H1 (cell line): ENCODE data around the gene ACTR2. TPM values are rescaled to one million over a fixed set of nuclear protein-coding genes. Genes with fewer than 3 reads are reported as not detected.

Experiments
- CTCF ChIA-PET: fragments of 300-600 bp; sonication (Branson Sonifier 250); formaldehyde crosslinking; loops from one replicate; lab custom pipeline; 2021; ENCODE audit not compliant: partially characterized antibody; lab: Charles Lee
- POLR2A ChIA-PET: fragments of 300-600 bp; sonication (Branson Sonifier 250); formaldehyde crosslinking; loops from one replicate; lab custom pipeline; 2021; ENCODE audit warnings: inconsistent platforms; ENCODE audit not compliant: partially characterized antibody; lab: Charles Lee
- DNase-seq, 2 experiments: peaks; one replicate each; pipeline versions ENCODE4 v3.0.0 to v3.0.0-alpha.2; 2010 to 2022; ENCODE audit warnings: low spot score in 2 of 2, low read depth in 1 of 2, mixed read lengths in 1 of 2
- FAIRE-seq: peaks from 2 replicates; lab custom pipeline; 2011; peaks lifted over from hg19 to GRCh38; lab: Jason Lieb, UNC
- H2AFZ ChIP-seq: 2 replicates; pipeline ENCODE4 v1.8.1; 2012; ENCODE audit warnings: low read length, inconsistent platforms
- H2AK5ac ChIP-seq: 2 replicates; pipeline ENCODE4 v1.6.1; 2013; ENCODE audit warnings: low read depth, low read length
- H2BK120ac ChIP-seq: replicated peaks from 2 replicates; pipeline ENCODE3; 2013; ENCODE audit warnings: low read depth, low read length, inconsistent platforms
- H2BK12ac ChIP-seq: 2 replicates; pipeline ENCODE4 v1.6.1; 2013; ENCODE audit warnings: low read depth, low read length
- H2BK15ac ChIP-seq: 2 replicates; pipeline ENCODE4 v1.6.1; 2013; ENCODE audit warnings: low read length
- H2BK20ac ChIP-seq: 2 replicates; pipeline ENCODE4 v1.6.1; 2013; ENCODE audit warnings: low read length
- H2BK5ac ChIP-seq: 2 replicates; pipeline ENCODE4 v1.6.1; 2013; ENCODE audit warnings: low read depth, low read length
- H3K14ac ChIP-seq: 2 replicates; pipeline ENCODE4 v1.6.1; 2013; ENCODE audit warnings: inconsistent platforms; ENCODE audit not compliant: insufficient read length
- H3K18ac ChIP-seq: 2 replicates; pipeline ENCODE4 v1.6.1; 2013; ENCODE audit warnings: low read length; ENCODE audit errors: extremely low read depth
- H3K23ac ChIP-seq: 2 replicates; pipeline ENCODE4 v1.6.1; 2013; ENCODE audit warnings: inconsistent platforms; ENCODE audit not compliant: insufficient read length
- H3K23me2 ChIP-seq: 2 replicates; pipeline ENCODE4 v1.6.1; 2013; ENCODE audit warnings: low read depth, low read length
- H3K27ac ChIP-seq: 2 replicates; pipeline ENCODE4 v1.6.1; 2011; ENCODE audit warnings: low read depth, low read length, inconsistent platforms
- H3K27me3 ChIP-seq, 4 experiments: replicated peaks in 1 of 4; 1 replicate in 1 of 4; 2 replicates in 3 of 4; pipeline versions ENCODE4 v1.6.1 to v1.8.1; 2011 to 2013; ENCODE audit warnings: low read length in 3 of 4, mild to moderate bottlenecking in 3 of 4, inconsistent platforms in 2 of 4, mixed read lengths in 2 of 4, moderate library complexity in 1 of 4; ENCODE audit not compliant: control insufficient read depth in 3 of 4, insufficient read depth in 3 of 4; ENCODE audit errors: extremely low read depth in 1 of 4
- H3K36me3 ChIP-seq, 4 experiments: 2 replicates each; pipeline versions ENCODE4 v1.6.1 to v1.8.1; 2011 to 2013; ENCODE audit warnings: mild to moderate bottlenecking in 4 of 4, low read length in 3 of 4, moderate library complexity in 2 of 4, control low read depth in 1 of 4, inconsistent platforms in 1 of 4; ENCODE audit not compliant: insufficient read depth in 4 of 4, control insufficient read depth in 2 of 4
- H3K4ac ChIP-seq: replicated peaks from 2 replicates; pipeline ENCODE3; 2013; ENCODE audit warnings: low read length, low read depth, mixed read lengths, inconsistent platforms; ENCODE audit not compliant: insufficient read length
- H3K4me1 ChIP-seq, 4 experiments: replicated peaks in 1 of 4; 1 replicate in 1 of 4; 2 replicates in 3 of 4; pipeline versions ENCODE4 v1.6.1 to v1.8.1; 2011 to 2013; ENCODE audit warnings: low read length in 3 of 4, inconsistent platforms in 2 of 4, mixed read lengths in 1 of 4; ENCODE audit not compliant: insufficient read depth in 4 of 4, control insufficient read depth in 3 of 4
- H3K4me2 ChIP-seq, 2 experiments: 2 replicates each; pipeline versions ENCODE4 v1.6.1 to v1.8.1; 2011 to 2013; ENCODE audit warnings: low read depth in 2 of 2, low read length in 2 of 2, control low read depth in 1 of 2, inconsistent platforms in 1 of 2, mild to moderate bottlenecking in 1 of 2; ENCODE audit not compliant: insufficient read depth in 1 of 2
- H3K4me3 ChIP-seq, 4 experiments: fragments of 200-600, 300-600 bp in 1 of 4; sonication (generic), shearing (Covaris generic), sonication (Bioruptor Twin) in 1 of 4; 2 replicates each; pipeline versions ENCODE4 v1.5.1 to v1.8.1; 2011 to 2016; ENCODE audit warnings: low read length in 4 of 4, low read depth in 3 of 4, control low read depth in 2 of 4, inconsistent platforms in 2 of 4, mild to moderate bottlenecking in 2 of 4, mixed read lengths in 1 of 4, moderate library complexity in 1 of 4; ENCODE audit not compliant: insufficient read depth in 2 of 4; ENCODE audit errors: extremely low read depth in 1 of 4
- H3K56ac ChIP-seq: replicated peaks from 2 replicates; pipeline ENCODE3; 2013; ENCODE audit warnings: low read depth, mild to moderate bottlenecking, mixed read lengths, low read length, inconsistent platforms; ENCODE audit not compliant: insufficient read length
- H3K79me1 ChIP-seq: 2 replicates; pipeline ENCODE4 v1.6.1; 2013; ENCODE audit warnings: low read depth, low read length, control low read depth
- H3K79me2 ChIP-seq, 2 experiments: 2 replicates each; pipeline versions ENCODE4 v1.6.1 to v1.8.1; 2012 to 2013; ENCODE audit warnings: low read length in 2 of 2, mild to moderate bottlenecking in 2 of 2, inconsistent platforms in 1 of 2; ENCODE audit not compliant: insufficient read depth in 2 of 2, control insufficient read depth in 1 of 2
- H3K9ac ChIP-seq, 4 experiments: replicated peaks in 1 of 4; 1 replicate in 1 of 4; 2 replicates in 3 of 4; pipeline versions ENCODE4 v1.6.1 to v1.8.1; 2011 to 2013; ENCODE audit warnings: low read depth in 3 of 4, low read length in 3 of 4, control low read depth in 2 of 4, mild to moderate bottlenecking in 2 of 4, moderate library complexity in 2 of 4, inconsistent platforms in 1 of 4; ENCODE audit errors: extremely low read depth in 1 of 4
- H3K9me3 ChIP-seq, 2 experiments: 2 replicates each; pipeline versions ENCODE4 v1.6.1 to v1.8.1; 2012 to 2013; ENCODE audit warnings: mild to moderate bottlenecking in 2 of 2, moderate library complexity in 2 of 2, control low read depth in 1 of 2, inconsistent platforms in 1 of 2, low read depth in 1 of 2, low read length in 1 of 2, mixed read lengths in 1 of 2; ENCODE audit not compliant: insufficient read depth in 2 of 2
- H4K20me1 ChIP-seq, 2 experiments: replicated peaks in 1 of 2; 2 replicates each; pipeline versions ENCODE3 to v1.8.1; 2011 to 2013; ENCODE audit warnings: inconsistent platforms in 2 of 2, low read length in 2 of 2, mild to moderate bottlenecking in 1 of 2; ENCODE audit not compliant: insufficient read depth in 2 of 2, control insufficient read depth in 1 of 2
- H4K5ac ChIP-seq: 2 replicates; pipeline ENCODE4 v1.6.1; 2013; ENCODE audit warnings: low read length, low read depth, mixed read lengths, inconsistent platforms; ENCODE audit not compliant: insufficient read length
- H4K8ac ChIP-seq: 2 replicates; pipeline ENCODE4 v1.8.0; 2013; ENCODE audit warnings: mild to moderate bottlenecking, moderate library complexity, low read length, inconsistent platforms; ENCODE audit not compliant: insufficient read depth; ENCODE audit errors: extremely low read depth
- H4K91ac ChIP-seq: replicated peaks from 2 replicates; pipeline ENCODE3; 2013; ENCODE audit warnings: low read length, mixed read lengths, inconsistent platforms; ENCODE audit not compliant: insufficient read length
- CBX5 ChIP-seq: fragments of 300-800, 300-1000 bp; sonication (generic); IDR thresholded peaks from 2 replicates; pipeline ENCODE4 v1.7.1; 2016; ENCODE audit warnings: antibody characterized with exemption, low read length, low read depth
- CREB1 ChIP-seq: IDR thresholded peaks from 2 replicates; pipeline ENCODE4 v1.6.1; 2012; ENCODE audit warnings: inconsistent platforms
- FOSL1 ChIP-seq: IDR thresholded peaks from 2 replicates; pipeline ENCODE4 v1.6.1; 2011; ENCODE audit warnings: mild to moderate bottlenecking, low read depth, low read length, moderate library complexity; ENCODE audit not compliant: insufficient read depth
- GTF2F1 ChIP-seq: IDR thresholded peaks from 2 replicates; pipeline ENCODE4 v1.6.1; 2012; ENCODE audit warnings: low read depth, low read length, improper control_type of control experiment, borderline replicate concordance
- POLR2AphosphoS5 ChIP-seq: IDR thresholded peaks from 2 replicates; pipeline ENCODE4 v1.6.1; 2011; ENCODE audit warnings: low read depth, low read length
- RFX5 ChIP-seq: IDR thresholded peaks from 2 replicates; pipeline ENCODE4 v1.6.1; 2011; ENCODE audit warnings: low read depth, low read length, improper control_type of control experiment, borderline replicate concordance
- SAP30 ChIP-seq: fragments of 300-600 bp; sonication (generic); IDR thresholded peaks from 2 replicates; pipeline ENCODE4 v1.7.1; 2012; ENCODE audit warnings: low read length, moderate library complexity, mild to moderate bottlenecking, inconsistent platforms; ENCODE audit not compliant: insufficient read depth, insufficient replicate concordance
- WGBS, 2 experiments: shearing (Covaris generic) in 1 of 2; methylation state at CpG; one replicate each; pipeline versions ENCODE4 v1.1.6 to v1.1.7; 2013 to 2015; ENCODE audit warnings: low lambda C conversion rate in 2 of 2, mixed read lengths in 2 of 2, inconsistent platforms in 1 of 2, low coverage in 1 of 2, missing lambda C conversion rate in 1 of 2; ENCODE audit not compliant: insufficient replicate concordance in 2 of 2, insufficient coverage in 1 of 2, insufficient read length in 1 of 2; ENCODE audit errors: extremely low coverage in 1 of 2, missing lambda C conversion rate in 1 of 2; 5-methylcytosine and 5-hydroxymethylcytosine counted together
- polyA plus RNA-seq, 7 experiments: library from polyadenylated mRNA; depleted of rRNA in 3 of 7; stranded (reverse) in 5 of 7; unstranded in 2 of 7; fragments of >200 nt in 5 of 7; fragments of 200-250 nt in 2 of 7; gene quantifications; 1 replicate in 5 of 7; 2 replicates in 1 of 7; 4 replicates in 1 of 7; pipeline versions ENCODE4 v1.2.1 to v1.2.3, GENCODE V29; 2011 to 2013; ENCODE audit warnings: missing spikeins in 2 of 7, mixed read lengths in 2 of 7
- total RNA-seq: library from RNA; stranded (reverse); fragmentation: NEBNext Ultra II Directional; extraction: Animal tissue kit (Norgen Biotek cat#: 25700); gene quantifications from 2 replicates; pipeline ENCODE4 v1.2.1, GENCODE V29; 2021

Gene ACTR2
- total and polyA plus RNA-seq, 2 of the 8 experiments (the other 6 are each of a cell fraction or from before 2014, with no cell fraction given): 28.3 to 171 TPM

DNA sequence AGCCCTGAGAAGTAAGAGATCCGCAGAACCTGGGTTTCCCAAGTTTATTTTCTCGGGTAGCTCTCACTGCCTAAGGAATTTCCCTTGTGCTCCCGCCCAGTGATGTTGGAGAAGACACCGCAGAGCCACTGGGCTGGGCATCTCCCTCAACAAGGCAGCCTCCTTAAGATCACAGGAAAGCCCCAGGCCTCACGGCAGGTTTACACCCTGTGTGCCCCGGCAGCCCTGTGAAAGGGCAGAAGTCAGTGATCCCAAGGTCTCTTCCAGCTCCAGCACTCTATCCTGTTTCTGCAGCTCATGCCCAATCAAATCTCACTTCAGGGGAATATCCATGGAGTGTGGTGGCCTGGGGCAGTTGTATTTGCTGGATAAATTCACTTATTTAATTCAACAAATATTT, 66.5 kb downstream of the ACTR2 start:
- Histone ChIP-seq H3K18ac (no peak overlapping the region), H2BK12ac (no peak overlapping the region), H4K91ac (no peak overlapping the region), H3K4me2 (no peak overlapping the region), H3K4ac (no peak overlapping the region), H3K79me2 (no peaks in the 10 kb centered on the region), H3K23ac (no peak overlapping the region), H3K36me3 (no peaks in the 10 kb centered on the region), H4K8ac (no peak overlapping the region), H3K9ac (no peak overlapping the region), H3K4me1 (peaks cover 0 to 4% (median under 1%) of the 10 kb centered on the region in 4 experiments; a peak in 1 of 7 replicates), H2AK5ac (no peak overlapping the region), H4K5ac (no peak overlapping the region), H3K4me3 (no peak overlapping the region), H2AFZ (no peak overlapping the region), H3K23me2 (no peaks in the 10 kb centered on the region), H3K9me3 (no peaks in the 10 kb centered on the region), H3K27ac (no peak overlapping the region), H2BK5ac (no peak overlapping the region), H2BK20ac (no peak overlapping the region), H3K27me3 (no peaks in the 10 kb centered on the region; a peak in 1 of 7 replicates), H3K79me1 (no peaks in the 10 kb centered on the region), H2BK120ac (no peak overlapping the region), H3K14ac (no peak overlapping the region), H3K56ac (no peak overlapping the region), H2BK15ac (no peak overlapping the region), H4K20me1 (peaks cover 0 to 1% of the 10 kb centered on the region in 2 experiments)
- DNase-seq: no peak
- ChIA-PET CTCF (interaction anchor here (0.8 to 2.0 kb wide), 8 partner anchors 15 to 280 kb away, joined by 3 to 5 read pairs (median 4); no protein-coding TSS in a partner anchor), POLR2A (interaction anchor here (0.9 kb wide), 1 partner anchor 136 kb away, joined by 3 read pairs; no protein-coding TSS in a partner anchor)
- WGBS, 2 experiments: 78% methylated on average over 6 of the region's 6 CpGs; no CpG with 5 or more reads in 1 of the 2 experiments
- FAIRE-seq: no peak
- no peak for TF ChIP-seq CBX5
- no peak for TF ChIP-seq RFX5
- no peak for TF ChIP-seq POLR2AphosphoS5
- no peak for TF ChIP-seq FOSL1
- no peak for TF ChIP-seq SAP30
- TF ChIP-seq GTF2F1: no peak
- no peak for TF ChIP-seq CREB1
